Measurements from ENCODE around the gene VMP1.

The VMP1 gene

GRCh38 chr17:59711936-59712335, 4.5 kb downstream of the VMP1 start:
- DNase-seq (ENCODE audit: low read depth), result no peak

- no peak for DNase-seq (ENCODE audit: low read depth)
Measured at GRCh38 chr17:59712862-59713261, 5.4 kb downstream of the VMP1 start.

- no peak for DNase-seq (ENCODE audit: low read depth)
Measured at GRCh38 chr17:59714255-59714654, 6.8 kb downstream of the VMP1 start.

GRCh38 chr17:59716427-59716826, 9.0 kb downstream of the VMP1 start:
- no peak for DNase-seq (ENCODE audit: low read depth)

- no peak for DNase-seq (ENCODE audit: low read depth)
Measured at GRCh38 chr17:59719526-59719925, 12.1 kb downstream of the VMP1 start.

- no peak for DNase-seq (ENCODE audit: low read depth)
Measured at GRCh38 chr17:59722623-59723022, 15.2 kb downstream of the VMP1 start.

GRCh38 chr17:59723041-59723440, 15.6 kb downstream of the VMP1 start:
- no peak for DNase-seq (ENCODE audit: low read depth)

- DNase-seq (ENCODE audit: low read depth), result no peak
Measured at GRCh38 chr17:59723607-59724006, 16.2 kb downstream of the VMP1 start.

- no peak for DNase-seq (ENCODE audit: low read depth)
Measured at GRCh38 chr17:59725691-59726090, 18.2 kb downstream of the VMP1 start.

GRCh38 chr17:59727817-59728533, 20.5 kb downstream of the VMP1 start:
- DNase-seq (ENCODE audit: low read depth), result no peak

- DNase-seq (ENCODE audit: low read depth), result no peak
Measured at GRCh38 chr17:59730268-59730834, 22.9 kb downstream of the VMP1 start.

- DNase-seq (ENCODE audit: low read depth), result no peak
Measured at GRCh38 chr17:59733697-59734096, 26.2 kb downstream of the VMP1 start.

- no peak for DNase-seq (ENCODE audit: low read depth)
Measured at GRCh38 chr17:59734226-59734625, 26.8 kb downstream of the VMP1 start.

GRCh38 chr17:59737324-59737723, 29.9 kb downstream of the VMP1 start:
- DNase-seq (ENCODE audit: low read depth), result no peak

- DNase-seq (ENCODE audit: low read depth), result no peak
Measured at GRCh38 chr17:59743842-59744241, 36.4 kb downstream of the VMP1 start.

GRCh38 chr17:59745040-59745439, 37.6 kb downstream of the VMP1 start:
- no peak for DNase-seq (ENCODE audit: low read depth)

GRCh38 chr17:59746849-59747445, 39.5 kb downstream of the VMP1 start:
- no peak for DNase-seq (ENCODE audit: low read depth)

- DNase-seq (ENCODE audit: low read depth), result no peak
Measured at GRCh38 chr17:59748591-59748990, 41.1 kb downstream of the VMP1 start.

- DNase-seq (ENCODE audit: low read depth), result no peak
Measured at GRCh38 chr17:59751955-59752413, 44.5 kb downstream of the VMP1 start.

GRCh38 chr17:59752446-59752845, 45.0 kb downstream of the VMP1 start:
- DNase-seq (ENCODE audit: low read depth), result no peak

- no peak for DNase-seq (ENCODE audit: low read depth)
Measured at GRCh38 chr17:59752922-59753321, 45.5 kb downstream of the VMP1 start.

GRCh38 chr17:59753522-59754467, 46.3 kb downstream of the VMP1 start:
- DNase-seq (ENCODE audit: low read depth), result no peak
